GM18526 (cell line): Measurements from ENCODE around the gene DRAM1.

Experiments used
- POLR2A ChIP-seq: IDR thresholded peaks from 3 replicates; pipeline ENCODE4 v1.6.1; 2011; ENCODE audit not compliant: insufficient read length; ENCODE audit errors: extremely low read depth

Gene DRAM1

DNA sequence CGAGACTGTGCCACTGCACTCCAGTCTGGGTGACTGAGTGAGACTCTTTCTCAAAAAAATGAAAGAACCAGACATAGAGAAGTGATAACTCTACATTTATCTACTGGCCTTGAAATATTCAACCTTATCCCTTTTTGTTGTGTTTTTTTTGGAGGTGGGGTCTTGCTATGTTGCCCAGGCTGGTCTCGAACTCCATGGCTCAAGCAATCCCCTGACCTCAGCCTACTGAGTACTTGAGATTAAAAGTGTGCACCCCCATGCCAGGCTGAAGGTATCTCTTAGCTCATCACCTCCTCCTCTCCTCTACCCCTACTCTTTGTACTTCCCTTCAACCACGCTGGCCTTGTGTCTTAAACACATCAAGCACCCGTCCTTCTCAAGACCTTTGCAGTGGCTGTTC is 3.8 kb downstream of the DRAM1 start:
- no peak for TF ChIP-seq POLR2A

- TF ChIP-seq POLR2A = no peak
Measured at GRCh38 chr12:101884174-101884573, 6.8 kb downstream of the DRAM1 start.

DNA sequence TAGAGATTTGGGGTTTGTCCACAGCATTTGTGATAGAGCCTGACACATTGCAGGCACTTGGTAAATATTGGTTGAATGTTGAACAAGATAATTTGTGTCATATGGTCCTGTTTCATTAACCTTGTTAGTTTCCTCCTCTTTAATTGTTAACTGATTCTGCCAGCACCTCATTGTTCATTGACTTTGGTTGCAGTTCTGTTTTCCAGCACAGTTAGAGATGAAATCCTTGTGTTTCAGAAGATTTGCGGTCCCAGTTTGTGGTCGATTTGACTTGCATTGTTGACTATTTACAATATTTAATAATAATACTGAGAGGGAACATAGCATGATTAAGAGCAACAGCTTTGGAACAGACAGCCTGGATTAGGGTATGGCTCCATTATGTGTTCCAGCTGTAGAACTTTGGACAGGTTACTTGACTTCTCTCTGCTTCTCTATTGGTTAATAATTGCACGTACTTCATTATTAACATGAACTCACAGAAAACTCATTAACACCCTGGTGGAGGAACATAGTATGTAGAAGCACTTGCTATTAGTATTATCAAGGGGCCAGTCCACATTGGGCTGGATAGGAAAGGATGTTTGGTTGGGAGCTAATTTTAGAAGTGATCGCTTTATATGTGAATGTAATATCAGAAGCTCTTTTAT is 8.7 kb downstream of the DRAM1 start:
- no peak for TF ChIP-seq POLR2A

- TF ChIP-seq POLR2A = no peak
Measured at GRCh38 chr12:101889211-101889752, 11.9 kb downstream of the DRAM1 start.

DNA sequence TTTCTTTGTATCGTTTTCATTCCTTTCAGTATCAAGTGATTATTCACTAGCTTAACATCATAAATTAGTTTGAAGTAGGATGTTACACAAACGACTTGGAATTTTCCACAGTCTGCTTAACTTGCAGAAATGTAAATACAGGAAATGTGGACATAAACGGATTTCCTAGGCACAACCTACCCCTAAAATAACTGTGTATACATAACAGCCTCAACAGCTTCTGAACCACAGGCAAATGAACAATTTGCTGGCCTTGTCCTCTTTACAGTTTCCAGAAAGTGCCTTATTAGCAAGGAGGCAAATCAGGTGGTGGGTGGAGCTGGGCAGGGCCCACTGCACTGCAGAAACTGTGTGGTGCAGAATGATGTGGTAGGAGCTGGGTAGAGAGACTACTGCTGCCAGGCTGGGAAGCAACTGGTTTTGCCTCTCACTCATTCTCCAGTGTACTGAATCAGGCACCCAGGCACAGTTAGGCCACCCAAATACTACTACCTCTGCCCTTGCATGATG is 14.1 kb downstream of the DRAM1 start:
- no peak for TF ChIP-seq POLR2A

DNA sequence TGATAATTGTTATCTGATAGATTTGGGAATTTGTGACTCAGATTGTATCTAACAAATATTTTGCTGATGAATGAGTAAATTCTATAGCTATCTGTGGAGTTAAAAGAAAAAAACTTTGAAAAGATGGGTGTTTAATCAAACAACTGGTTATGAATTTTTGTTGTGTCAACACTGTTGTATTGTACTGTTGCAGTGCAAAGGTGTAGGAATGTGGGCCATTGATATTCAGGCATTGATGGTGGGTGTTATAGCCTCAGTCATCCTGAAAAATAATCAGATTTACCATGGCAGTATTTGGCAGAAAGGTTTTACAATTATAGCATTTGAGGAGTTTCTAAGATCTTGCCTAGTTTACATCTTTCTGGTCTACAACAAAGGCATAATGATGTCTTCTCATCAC is 15.4 kb downstream of the DRAM1 start:
- TF ChIP-seq POLR2A = no peak

DNA sequence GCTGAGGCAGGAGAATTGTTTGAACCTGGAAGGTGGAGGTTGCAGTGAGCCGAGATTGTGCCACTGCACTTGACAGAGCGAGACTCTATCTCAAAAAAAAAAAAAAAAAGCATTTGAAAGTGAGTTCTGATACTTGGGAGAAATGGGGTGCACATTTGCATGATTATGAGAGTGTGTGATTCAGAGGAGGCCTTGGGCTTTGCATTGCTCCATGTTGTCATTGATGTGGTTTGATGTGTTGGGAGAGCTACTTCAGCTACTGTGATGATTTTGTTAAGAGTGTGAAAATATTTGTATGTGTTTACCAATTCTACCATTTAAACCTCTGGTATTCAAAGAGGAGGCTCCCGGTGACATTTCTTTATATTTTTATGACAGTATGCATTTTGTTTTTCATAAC is 24.4 kb downstream of the DRAM1 start:
- no peak for TF ChIP-seq POLR2A

- TF ChIP-seq POLR2A = no peak
Measured at GRCh38 chr12:101902641-101903040, 25.3 kb downstream of the DRAM1 start.

GRCh38 chr12:101906226-101906625 is 28.8 kb downstream of the DRAM1 start:
- no peak for TF ChIP-seq POLR2A

DNA sequence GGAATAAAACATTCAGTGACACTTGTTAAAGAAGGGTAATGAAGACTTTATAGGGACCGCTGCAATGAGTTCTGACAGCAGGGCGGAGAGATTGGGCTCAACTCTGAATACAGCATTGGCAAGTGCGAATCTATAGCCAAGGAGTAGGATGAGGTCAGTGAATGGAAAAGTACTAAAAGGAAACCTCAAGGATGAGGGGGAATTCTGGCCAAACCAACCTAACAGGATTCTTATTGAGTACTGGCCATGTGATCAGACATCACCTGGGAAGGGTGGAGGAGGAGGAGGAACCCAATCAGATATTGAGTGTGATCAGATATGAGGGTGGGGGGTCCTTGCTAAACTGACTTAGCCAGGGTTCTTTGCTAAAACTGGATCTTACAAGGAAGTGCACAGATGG is 31.0 kb downstream of the DRAM1 start:
- no peak for TF ChIP-seq POLR2A

DNA sequence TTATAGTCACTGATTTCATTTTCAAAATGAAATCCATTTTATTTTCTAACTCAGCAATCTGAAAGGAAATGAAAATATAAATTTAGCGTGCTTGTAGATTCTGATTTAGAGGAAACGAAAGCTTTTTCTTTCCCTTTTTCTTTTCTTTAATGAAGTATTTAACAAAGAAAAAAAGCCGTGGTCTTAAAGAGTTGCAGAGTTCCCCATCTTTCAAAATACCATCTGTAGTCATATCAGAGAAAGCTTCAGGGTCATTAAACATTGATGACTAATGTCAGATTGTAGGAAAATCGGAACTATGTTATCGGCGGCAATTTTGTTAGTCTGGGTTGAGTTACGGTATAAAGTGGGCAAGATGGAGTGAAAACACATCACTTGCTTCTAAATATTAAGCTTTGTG is 32.3 kb downstream of the DRAM1 start:
- TF ChIP-seq POLR2A = no peak

GRCh38 chr12:101915841-101916240 is 38.5 kb downstream of the DRAM1 start:
- no peak for TF ChIP-seq POLR2A

DNA sequence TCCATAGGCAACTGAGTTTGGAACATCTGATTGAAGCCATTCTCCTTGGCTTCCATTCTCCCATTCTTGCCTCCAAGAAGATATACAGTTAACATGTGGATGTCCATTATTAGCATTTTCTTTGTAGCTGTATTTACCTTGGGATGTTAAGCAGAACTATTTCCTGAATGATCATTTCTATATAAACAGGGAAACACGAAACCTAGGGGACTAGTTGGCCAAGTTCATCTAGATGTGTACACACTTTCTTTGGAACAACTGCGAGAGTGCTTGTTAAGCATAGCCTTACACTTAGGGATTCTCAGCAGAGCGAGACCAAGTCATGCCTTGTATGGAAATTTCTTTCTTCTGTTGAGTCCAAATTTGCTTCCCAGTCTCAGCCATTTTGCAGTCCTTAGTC is 42.1 kb downstream of the DRAM1 start:
- TF ChIP-seq POLR2A = no peak

DNA sequence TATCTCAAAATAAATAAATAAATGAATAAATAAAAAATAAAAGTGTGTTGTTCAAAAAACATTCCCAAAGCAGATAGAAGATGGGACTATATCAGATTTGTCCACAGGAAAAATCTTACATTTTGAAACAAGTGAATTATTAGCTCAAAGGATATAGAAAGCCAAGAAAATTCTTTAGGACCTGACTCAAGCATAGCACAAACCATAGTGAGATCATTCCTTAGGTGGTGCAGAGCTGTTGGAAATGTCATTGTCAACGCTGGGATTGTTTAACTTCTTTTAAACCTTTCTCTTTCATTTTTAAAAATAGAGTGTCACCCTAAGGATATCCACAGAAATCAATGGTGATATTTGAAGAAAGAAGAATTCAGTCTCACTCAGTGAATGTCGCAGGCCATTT is 43.5 kb downstream of the DRAM1 start:
- no peak for TF ChIP-seq POLR2A

DNA sequence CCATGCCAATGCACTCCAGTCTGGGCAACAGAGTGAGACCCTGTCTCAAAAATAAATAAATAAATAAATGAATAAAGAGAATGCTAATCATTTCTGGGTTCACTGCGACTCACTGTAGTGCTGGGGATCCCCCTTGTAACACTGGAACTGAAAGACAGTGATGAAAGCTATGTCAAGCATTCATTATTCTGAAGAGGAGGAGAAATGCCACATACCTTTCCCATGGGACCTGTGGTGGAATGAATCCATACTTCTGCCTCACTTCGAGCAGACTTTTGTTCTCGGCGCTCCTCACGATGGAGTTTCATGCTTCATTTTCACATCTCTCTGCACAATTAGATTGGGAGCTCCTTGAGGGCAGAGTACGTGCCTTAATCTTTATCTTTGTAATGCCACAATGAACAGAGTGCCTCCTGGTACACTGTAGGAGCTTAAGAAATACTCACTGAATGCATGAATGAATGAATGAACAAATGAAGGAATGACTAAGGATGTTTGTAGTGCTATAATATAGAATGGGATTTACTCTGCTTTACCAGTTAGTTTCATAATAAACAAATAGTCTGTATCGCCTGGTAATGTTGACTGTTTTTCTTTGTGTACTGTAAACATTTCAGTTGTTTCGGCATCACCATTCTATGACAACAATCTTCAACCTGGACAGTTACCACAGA is 45.8 kb downstream of the DRAM1 start:
- TF ChIP-seq POLR2A = no peak

GRCh38 chr12:101924618-101925017 is 47.2 kb downstream of the DRAM1 start:
- TF ChIP-seq POLR2A = no peak
